PFSK-1 (cell line): ENCODE measurements around the gene LRP3.

Source experiments
- FOXP2 ChIP-seq: optimal IDR thresholded peaks from 2 replicates; pipeline ENCODE3; 2011; ENCODE audit warnings: borderline replicate concordance, control low read depth, inconsistent platforms; ENCODE audit not compliant: insufficient read depth; ENCODE audit errors: extremely low read length, extremely low read depth
- POLR2AphosphoS5 ChIP-seq: IDR thresholded peaks from 2 replicates; pipeline ENCODE4 v1.6.1; 2012; ENCODE audit warnings: low read depth, mild to moderate bottlenecking, control low read depth, low read length, moderate library complexity
- REST ChIP-seq, 2 experiments: IDR thresholded peaks; 2 replicates each; pipeline versions ENCODE4 v1.6.1 to v1.8.0; 2011 to 2012; ENCODE audit warnings: low read depth in 2 of 2, low read length in 2 of 2, control low read depth in 1 of 2, inconsistent platforms in 1 of 2, mild to moderate bottlenecking in 1 of 2, moderate library complexity in 1 of 2; ENCODE audit not compliant: insufficient read depth in 1 of 2
- SIN3A ChIP-seq: IDR thresholded peaks from 2 replicates; pipeline ENCODE4 v1.6.1; 2012; ENCODE audit warnings: mild to moderate bottlenecking, low read length, moderate library complexity, borderline replicate concordance; ENCODE audit not compliant: insufficient read depth
- TAF1 ChIP-seq: IDR thresholded peaks from 2 replicates; pipeline ENCODE4 v1.6.1; 2012; ENCODE audit warnings: low read length, control low read depth, borderline replicate concordance; ENCODE audit not compliant: insufficient read depth

The LRP3 gene

DNA sequence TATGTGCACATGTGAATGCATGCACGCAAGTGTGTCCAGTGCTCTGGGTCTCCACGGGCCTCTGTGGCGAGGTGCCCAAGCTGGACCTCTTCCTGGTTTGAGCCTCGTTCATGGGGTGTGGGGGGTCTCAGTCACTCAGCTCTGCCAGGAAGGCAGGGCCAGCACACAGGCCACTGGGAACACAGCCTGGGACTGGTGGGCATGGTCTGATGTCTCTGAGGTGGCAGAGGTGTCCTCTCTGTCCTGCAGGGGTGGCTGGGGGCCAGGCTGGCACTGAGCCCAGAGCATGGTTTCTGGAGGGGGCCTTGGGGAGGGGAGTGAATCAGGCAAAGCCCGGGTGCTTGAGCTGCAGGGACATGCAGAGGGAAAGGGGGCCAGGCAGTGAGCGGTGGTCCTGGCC, 9.4 kb downstream of the LRP3 start:
- TF ChIP-seq FOXP2 = no peak
- TF ChIP-seq SIN3A = no peak
- no peak for TF ChIP-seq REST (IDR thresholded peaks at IDR 0.05; ENCODE audit: insufficient read depth in 1 of 2, low read depth in 2 of 2, low read length in 2 of 2)
- no peak for TF ChIP-seq TAF1
- TF ChIP-seq POLR2AphosphoS5 = no peak

DNA sequence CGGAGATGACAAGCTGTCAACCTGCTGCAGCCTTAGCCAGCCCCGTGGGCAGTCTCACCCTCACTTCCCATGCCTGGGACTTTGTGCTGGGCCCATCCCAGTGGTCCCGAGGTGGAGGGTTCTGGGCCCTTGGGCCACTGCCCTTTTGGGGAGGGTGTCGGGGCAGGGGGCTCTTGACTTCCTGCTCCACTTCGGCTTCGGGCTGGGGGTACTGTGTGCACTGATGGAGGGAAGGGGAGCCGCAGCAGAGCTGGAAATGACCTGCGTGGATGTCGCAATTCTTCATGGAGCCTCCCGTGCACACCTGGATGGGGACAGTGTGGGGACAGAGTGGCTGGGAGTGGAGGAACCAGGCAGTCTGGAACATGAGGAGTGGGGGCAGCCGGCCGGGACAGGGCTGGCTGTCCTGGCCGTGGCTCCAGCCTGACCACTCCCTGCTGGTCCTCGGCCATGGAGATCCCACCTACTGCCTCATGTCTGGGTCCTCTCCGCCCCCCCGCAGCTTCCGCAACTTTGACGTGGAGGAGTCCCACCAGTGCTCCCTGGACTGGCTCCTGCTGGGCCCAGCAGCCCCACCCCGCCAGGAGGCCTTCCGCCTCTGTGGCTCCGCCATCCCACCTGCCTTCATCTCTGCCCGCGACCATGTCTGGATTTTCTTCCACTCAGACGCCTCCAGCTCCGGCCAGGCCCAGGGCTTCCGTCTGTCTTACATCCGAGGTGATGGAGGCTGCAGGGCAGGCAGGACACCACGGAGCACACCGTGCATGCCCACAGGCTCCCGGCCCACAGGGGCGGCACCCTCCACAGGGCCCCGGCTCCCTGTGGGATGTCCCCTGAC, 10.2 kb downstream of the LRP3 start:
- TF ChIP-seq TAF1 = no peak
- no peak for TF ChIP-seq FOXP2
- no peak for TF ChIP-seq REST (IDR thresholded peaks at IDR 0.05; ENCODE audit: insufficient read depth in 1 of 2, low read depth in 2 of 2, low read length in 2 of 2)
- TF ChIP-seq POLR2AphosphoS5 = no peak
- no peak for TF ChIP-seq SIN3A

DNA sequence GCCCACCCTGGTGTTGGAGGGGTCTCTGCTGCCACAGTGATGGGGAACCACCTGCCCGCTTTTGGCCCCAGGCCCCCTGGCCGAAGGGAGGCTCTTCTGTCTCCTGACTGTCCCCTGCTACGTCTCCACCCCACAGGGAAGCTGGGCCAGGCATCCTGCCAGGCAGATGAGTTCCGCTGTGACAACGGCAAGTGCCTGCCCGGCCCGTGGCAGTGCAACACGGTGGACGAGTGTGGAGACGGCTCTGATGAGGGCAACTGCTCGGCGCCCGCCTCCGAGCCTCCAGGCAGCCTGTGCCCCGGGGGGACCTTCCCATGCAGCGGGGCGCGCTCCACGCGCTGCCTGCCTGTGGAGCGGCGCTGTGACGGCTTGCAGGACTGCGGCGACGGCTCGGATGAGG, 11.0 kb downstream of the LRP3 start:
- TF ChIP-seq SIN3A = no peak

DNA sequence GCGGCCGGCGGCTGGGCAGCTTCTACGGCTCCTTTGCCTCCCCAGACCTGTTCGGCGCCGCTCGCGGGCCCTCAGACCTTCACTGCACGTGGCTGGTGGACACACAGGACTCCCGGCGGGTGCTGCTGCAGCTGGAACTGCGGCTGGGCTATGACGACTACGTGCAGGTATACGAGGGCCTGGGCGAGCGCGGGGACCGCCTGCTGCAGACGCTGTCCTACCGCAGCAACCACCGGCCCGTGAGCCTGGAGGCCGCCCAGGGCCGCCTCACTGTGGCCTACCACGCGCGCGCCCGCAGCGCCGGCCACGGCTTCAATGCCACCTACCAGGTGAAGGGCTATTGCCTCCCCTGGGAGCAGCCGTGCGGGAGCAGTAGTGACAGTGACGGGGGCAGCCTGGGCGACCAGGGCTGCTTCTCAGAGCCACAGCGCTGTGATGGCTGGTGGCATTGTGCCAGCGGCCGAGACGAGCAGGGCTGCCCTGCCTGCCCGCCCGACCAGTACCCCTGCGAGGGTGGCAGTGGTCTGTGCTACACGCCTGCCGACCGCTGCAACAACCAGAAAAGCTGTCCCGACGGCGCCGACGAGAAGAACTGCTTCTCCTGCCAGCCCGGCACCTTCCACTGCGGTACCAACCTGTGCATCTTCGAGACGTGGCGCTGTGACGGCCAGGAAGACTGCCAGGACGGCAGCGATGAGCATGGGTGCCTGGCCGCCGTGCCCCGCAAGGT, 11.6 kb downstream of the LRP3 start:
- TF ChIP-seq REST (IDR thresholded peaks at IDR 0.05; ENCODE audit: insufficient read depth in 1 of 2, low read depth in 2 of 2, low read length in 2 of 2) (no peak), FOXP2 (no peak), POLR2AphosphoS5 (no peak), TAF1 (no peak), SIN3A (no peak)

GRCh38 chr19:33206261-33207039, 12.3 kb downstream of the LRP3 start:
- TF ChIP-seq FOXP2 = no peak
- TF ChIP-seq SIN3A = no peak
- TF ChIP-seq POLR2AphosphoS5 = no peak
- no peak for TF ChIP-seq TAF1
- TF ChIP-seq REST (IDR thresholded peaks at IDR 0.05; ENCODE audit: insufficient read depth in 1 of 2, low read depth in 2 of 2, low read length in 2 of 2) = no peak
